Naive thymus-derived CD4-positive, alpha-beta T cell (primary cell): Measurements from ENCODE around the gene CFAP57. TPM values are rescaled to one million over a fixed set of nuclear protein-coding genes. Genes with fewer than 3 reads are reported as not detected.

Experiments
- ATAC-seq: fragments of 150-1000 bp; cut with Tn5 transposase; 2 replicates; pipeline ENCODE4 v1.10.0; 2021; ENCODE audit warnings: mild to moderate bottlenecking, moderate library complexity
- CTCF ChIA-PET: fragments of 350-600 bp; sonication (Branson Sonifier 250); formaldehyde crosslinking; loops from one replicate; lab custom pipeline; 2021; ENCODE audit warnings: antibody characterized with exemption; lab: Charles Lee
- POLR2A ChIA-PET: fragments of 350-600 bp; sonication (Branson Sonifier 250); formaldehyde crosslinking; loops from one replicate; lab custom pipeline; 2021; ENCODE audit warnings: antibody characterized with exemption, inconsistent platforms; lab: Charles Lee
- DNase-seq, 9 donors: peaks; one replicate each; pipeline versions ENCODE4 v3.0.0 to v3.0.0-alpha.2; 2020 to 2022; ENCODE audit warnings: mixed read lengths in 1 of 9
- H3K27ac ChIP-seq: one replicate; pipeline ENCODE4 v1.7.0; 2013; ENCODE audit warnings: mild to moderate bottlenecking, low read depth, low read length, moderate library complexity
- H3K27me3 ChIP-seq, 2 donors: one replicate each; pipeline ENCODE4 v1.7.0; 2013; ENCODE audit warnings: low read length in 2 of 2, mild to moderate bottlenecking in 2 of 2, moderate library complexity in 2 of 2; ENCODE audit not compliant: control insufficient read depth in 2 of 2, insufficient read depth in 2 of 2
- H3K36me3 ChIP-seq, 3 experiments: 1 replicate in 2 of 3; 2 replicates in 1 of 3; pipeline ENCODE4 v1.7.0; 2013; ENCODE audit warnings: low read length in 3 of 3, mild to moderate bottlenecking in 3 of 3, moderate library complexity in 1 of 3; ENCODE audit not compliant: insufficient read depth in 3 of 3, control insufficient read depth in 2 of 3
- H3K4me1 ChIP-seq, 2 donors: one replicate each; pipeline ENCODE4 v1.7.0; 2013; ENCODE audit warnings: low read length in 2 of 2, mild to moderate bottlenecking in 2 of 2, moderate library complexity in 1 of 2; ENCODE audit not compliant: control insufficient read depth in 2 of 2, insufficient read depth in 2 of 2
- H3K4me3 ChIP-seq: 2 replicates; pipeline ENCODE4 v1.7.0; 2013; ENCODE audit warnings: mild to moderate bottlenecking, low read length
- H3K9me3 ChIP-seq, 3 experiments: 1 replicate in 2 of 3; 2 replicates in 1 of 3; pipeline ENCODE4 v1.7.0; 2013; ENCODE audit warnings: low read length in 3 of 3; ENCODE audit not compliant: control insufficient read depth in 2 of 3
- H3K27ac Mint-ChIP-seq, 9 donors: one replicate each; pipeline ENCODE4 v1.8.0; 2020 to 2022; ENCODE audit warnings: mixed read lengths in 9 of 9, mild to moderate bottlenecking in 8 of 9, moderate library complexity in 5 of 9, inconsistent platforms in 2 of 9
- H3K27me3 Mint-ChIP-seq, 5 donors: one replicate each; pipeline ENCODE4 v1.8.0; 2021 to 2022; ENCODE audit warnings: mixed read lengths in 5 of 5, mild to moderate bottlenecking in 1 of 5
- H3K36me3 Mint-ChIP-seq, 5 donors: one replicate each; pipeline ENCODE4 v1.8.0; 2020 to 2022; ENCODE audit warnings: mixed read lengths in 5 of 5, mild to moderate bottlenecking in 3 of 5, inconsistent platforms in 1 of 5
- H3K4me1 Mint-ChIP-seq, 7 donors: one replicate each; pipeline ENCODE4 v1.8.0; 2020 to 2022; ENCODE audit warnings: mixed read lengths in 7 of 7, mild to moderate bottlenecking in 3 of 7, inconsistent platforms in 1 of 7
- H3K4me3 Mint-ChIP-seq, 10 donors: one replicate each; pipeline ENCODE4 v1.8.0; 2020 to 2022; ENCODE audit warnings: mild to moderate bottlenecking in 10 of 10, mixed read lengths in 10 of 10, moderate library complexity in 6 of 10, inconsistent platforms in 2 of 10
- H3K9me3 Mint-ChIP-seq, 11 donors: one replicate each; pipeline ENCODE4 v1.8.0; 2020 to 2022; ENCODE audit warnings: mixed read lengths in 11 of 11, mild to moderate bottlenecking in 4 of 11, inconsistent platforms in 1 of 11, moderate library complexity in 1 of 11
- intact Hi-C, 2 donors: fragments of 100-400 bp; cut with micrococcal nuclease; formaldehyde crosslinking; loops; one replicate each; pipeline ENCODE4 v1.15.1; 2023
- polyA plus RNA-seq, 2 donors: library from polyadenylated mRNA; unstranded; fragments of 300-500 nt; fragmentation: Illumina TruSeq; gene quantifications; one replicate each; pipeline ENCODE4 v1.2.3, GENCODE V29; 2021
- total RNA-seq, 6 experiments: library from RNA in 5 of 6; stranded (reverse) in 5 of 6; gene quantifications; 1 replicate in 5 of 6; 2 replicates in 1 of 6; pipeline ENCODE4 v1.2.3 and lab custom pipeline; 2021 to 2026

CFAP57 gene
- total and polyA plus RNA-seq, 7 experiments from 2014 or later: 0.07 TPM; not detected in 6

DNA sequence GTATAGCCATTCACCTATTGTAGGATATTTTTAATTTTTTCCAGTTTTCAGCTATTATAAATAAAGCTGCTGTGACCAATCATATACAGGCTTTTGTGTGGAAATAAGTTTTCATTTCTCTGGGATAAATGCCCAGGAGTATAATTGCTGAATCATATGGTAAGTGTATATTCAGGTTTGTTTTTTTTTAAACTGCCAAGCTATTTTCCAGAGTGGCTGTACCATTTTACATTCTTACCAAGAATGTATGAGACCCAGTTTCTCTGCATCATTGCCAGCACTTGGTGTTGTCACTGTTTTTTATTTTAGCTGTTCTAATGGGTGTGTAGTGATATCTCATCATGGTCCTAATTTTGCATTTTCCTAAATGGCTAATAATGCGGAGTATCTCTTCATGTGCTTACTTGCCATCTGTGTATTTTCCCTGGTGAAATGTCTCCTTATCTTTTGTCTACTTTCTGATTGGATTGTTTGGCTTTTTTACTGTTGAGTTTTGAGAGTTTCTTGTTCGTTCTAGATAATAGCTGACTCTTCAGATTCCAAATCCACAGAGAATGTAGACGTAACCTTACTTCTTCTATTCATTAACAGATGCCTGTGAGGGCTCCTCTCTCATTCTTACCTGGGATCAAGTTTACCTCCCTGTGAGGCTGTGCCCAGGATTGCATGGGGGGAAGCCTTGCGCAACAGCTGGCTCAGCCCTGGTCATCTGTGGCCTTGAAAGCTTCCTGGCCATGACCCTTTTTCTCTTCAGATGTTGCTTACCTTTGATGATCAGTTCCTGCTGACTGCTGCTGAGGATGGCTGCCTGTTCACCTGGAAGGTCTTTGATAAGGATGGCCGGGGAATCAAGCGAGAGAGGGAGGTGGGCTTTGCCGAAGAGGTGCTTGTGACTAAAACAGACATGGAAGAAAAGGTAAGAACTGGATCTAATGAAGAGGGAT is 42.6 kb downstream of the CFAP57 start:
- no peaks in the 10 kb centered on the region for H3K4me1 ChIP-seq
- Mint-ChIP-seq H3K9me3 (no peaks in the 10 kb centered on the region), H3K27me3 (peaks cover 0 to 18% (median 13%) of the 10 kb centered on the region in 5 donors), H3K36me3 (peaks cover 0 to 3% (median 0%) of the 10 kb centered on the region in 5 donors), H3K4me3 (no peak overlapping the region), H3K27ac (peak overlapping the region in 1 of 9 donors; percentile 7), H3K4me1 (no peaks in the 10 kb centered on the region)
- no peak for ATAC-seq
- no peak overlapping the region for H3K27ac ChIP-seq
- H3K36me3 ChIP-seq: no peaks in the 10 kb centered on the region
- no peaks in the 10 kb centered on the region for H3K27me3 ChIP-seq
- ChIA-PET CTCF (no interaction called here), POLR2A (no interaction called here)
- intact Hi-C loops: no loop called here
- H3K9me3 ChIP-seq: no peaks in the 10 kb centered on the region
- DNase-seq: no peak
- no peak overlapping the region for H3K4me3 ChIP-seq

DNA sequence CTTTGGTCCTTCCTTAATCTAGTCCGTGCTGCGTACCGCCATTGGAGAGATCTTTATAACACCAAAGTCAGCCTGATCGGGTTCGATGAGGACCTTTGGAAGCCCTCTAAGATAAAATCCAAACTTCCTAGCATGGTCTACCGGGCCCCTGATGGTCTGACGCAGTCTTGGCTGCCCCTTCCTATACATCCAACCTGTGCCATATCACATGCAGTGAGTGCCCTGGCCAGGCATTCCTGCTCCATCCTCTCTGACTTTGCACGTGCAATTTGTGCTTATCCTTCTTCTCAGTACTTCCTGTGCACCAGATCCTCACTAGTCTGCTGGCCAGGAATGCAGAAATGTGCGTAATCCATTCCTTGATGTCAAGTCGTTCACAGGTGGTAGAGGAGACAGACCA is 45.6 kb downstream of the CFAP57 start:
- H3K27me3 Mint-ChIP-seq: peaks cover 0 to 19% (median 15%) of the 10 kb centered on the region in 5 donors
- no peak overlapping the region for H3K4me3 Mint-ChIP-seq
- DNase-seq (no peak), ATAC-seq (no peak)
- H3K36me3 ChIP-seq: no peaks in the 10 kb centered on the region
- H3K27ac ChIP-seq: no peak overlapping the region
- H3K4me3 ChIP-seq: no peak overlapping the region
- no peaks in the 10 kb centered on the region for H3K9me3 ChIP-seq
- ChIA-PET POLR2A (no interaction called here), CTCF (no interaction called here)
- no peaks in the 10 kb centered on the region for H3K4me1 ChIP-seq
- H3K27me3 ChIP-seq: no peaks in the 10 kb centered on the region
- intact Hi-C loops: no loop called here
- peaks cover 0 to 9% (median 4%) of the 10 kb centered on the region in 7 donors for H3K4me1 Mint-ChIP-seq
- peaks cover 0 to 3% (median 0%) of the 10 kb centered on the region in 5 donors for H3K36me3 Mint-ChIP-seq
- H3K27ac Mint-ChIP-seq: no peak overlapping the region
- H3K9me3 Mint-ChIP-seq: no peaks in the 10 kb centered on the region

DNA sequence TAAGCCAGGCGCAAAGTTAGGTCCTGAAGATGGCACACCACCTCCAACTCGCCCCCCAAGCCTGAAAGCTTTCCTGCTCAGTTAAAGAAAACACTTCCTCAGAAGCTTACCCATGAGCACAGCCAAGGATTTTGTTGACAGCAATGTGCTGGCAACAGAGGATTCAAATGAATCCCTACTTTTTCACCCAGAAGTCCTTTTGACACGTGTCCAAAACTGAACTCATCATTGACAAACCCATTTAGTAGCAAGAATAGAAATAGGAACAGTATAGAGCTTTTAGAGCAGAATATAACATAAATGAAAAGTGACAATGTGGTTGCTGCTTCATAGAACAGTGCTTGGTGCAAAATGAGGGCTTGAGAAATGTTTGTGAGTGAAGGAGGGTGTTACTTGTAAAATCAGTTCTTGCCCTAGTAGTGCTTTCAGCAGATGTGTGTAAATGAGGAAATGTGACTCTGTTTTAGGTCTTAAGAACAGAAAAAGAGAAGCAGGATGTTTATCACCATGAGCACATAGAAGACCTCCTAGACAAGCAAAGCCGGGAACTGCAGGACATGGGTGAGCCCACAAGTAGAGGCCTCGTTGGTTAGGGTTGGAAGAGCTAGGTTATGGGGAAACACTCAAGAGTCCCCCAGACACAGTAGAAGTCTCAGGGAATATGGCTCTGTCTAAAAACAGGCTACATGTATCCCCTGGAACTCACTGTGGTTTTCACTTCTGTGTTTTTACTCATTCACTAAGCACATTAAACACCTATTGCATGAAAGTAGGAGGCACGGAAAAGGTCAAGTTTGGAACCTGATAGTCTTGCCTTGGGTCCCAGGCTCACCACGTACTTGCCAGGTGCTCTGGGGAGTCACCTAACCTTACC is 49.0 kb downstream of the CFAP57 start:
- peaks cover 0 to 1% (median 0%) of the 10 kb centered on the region in 11 donors for H3K9me3 Mint-ChIP-seq
- intact Hi-C loops: loop anchor here in 1 of 2 donors (10.0 kb wide), 1 partner anchor 714 kb away; the partner anchor contains the start of gene ARTN
- CTCF ChIA-PET: interaction anchor here (0.6 kb wide), 1 partner anchor 1606 kb away, joined by 7 read pairs; no protein-coding TSS in a partner anchor

DNA sequence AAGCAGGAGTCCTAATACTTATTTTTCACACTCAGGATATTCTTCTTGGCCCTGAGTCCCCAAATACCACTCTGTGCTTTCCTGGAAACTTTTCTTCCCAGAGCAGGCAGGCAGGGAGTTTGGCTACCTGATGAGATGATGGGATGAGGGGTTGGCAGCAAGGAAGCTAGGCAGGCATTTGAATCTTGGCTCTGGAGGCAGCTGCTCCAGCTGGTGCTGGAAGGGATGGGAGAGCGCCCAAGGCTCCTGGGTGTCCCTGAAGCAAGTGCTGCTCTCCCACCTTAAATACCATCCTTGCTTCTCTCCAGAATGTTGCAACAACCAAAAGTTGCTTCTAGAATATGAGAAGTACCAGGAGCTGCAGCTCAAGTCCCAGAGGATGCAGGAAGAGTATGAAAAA is 49.7 kb downstream of the CFAP57 start:
- Histone ChIP-seq H3K27ac (no peak overlapping the region), H3K27me3 (no peaks in the 10 kb centered on the region), H3K4me1 (no peaks in the 10 kb centered on the region), H3K9me3 (no peaks in the 10 kb centered on the region), H3K36me3 (no peaks in the 10 kb centered on the region), H3K4me3 (no peak overlapping the region)
- DNase-seq (no peak), ATAC-seq (no peak)
- H3K27ac Mint-ChIP-seq: peak overlapping the region in 2 of 9 donors; percentile 17 to 70
- peaks cover 0 to 13% (median 2%) of the 10 kb centered on the region in 5 donors for H3K27me3 Mint-ChIP-seq
- peaks cover 0 to 1% (median 0%) of the 10 kb centered on the region in 11 donors for H3K9me3 Mint-ChIP-seq
- ChIA-PET POLR2A (no interaction called here), CTCF (no interaction called here)
- no peak overlapping the region for H3K4me3 Mint-ChIP-seq
- no peaks in the 10 kb centered on the region for H3K36me3 Mint-ChIP-seq
- intact Hi-C loops: loop anchor here in 1 of 2 donors (10.0 kb wide), 1 partner anchor 713 kb away; the partner anchor contains the start of gene ARTN
- peaks cover 0 to 9% (median 4%) of the 10 kb centered on the region in 7 donors for H3K4me1 Mint-ChIP-seq

More for the DNA sequence above, 49.0 kb downstream of the CFAP57 start:
- no peak overlapping the region for H3K4me3 ChIP-seq
- no peaks in the 10 kb centered on the region for H3K4me1 ChIP-seq
- H3K9me3 ChIP-seq: no peaks in the 10 kb centered on the region
- no peak overlapping the region for H3K4me3 Mint-ChIP-seq
- peaks cover 0 to 10% (median 7%) of the 10 kb centered on the region in 5 donors for H3K27me3 Mint-ChIP-seq
- no peak overlapping the region for H3K27ac ChIP-seq
- no peaks in the 10 kb centered on the region for H3K27me3 ChIP-seq
- H3K27ac Mint-ChIP-seq: peak overlapping the region in 6 of 9 donors; percentile 0 to 70 (median 10)
- no peaks in the 10 kb centered on the region for H3K36me3 ChIP-seq
- POLR2A ChIA-PET: interaction anchor here (0.7 kb wide), 1 partner anchor 17 kb away, joined by 3 read pairs; no protein-coding TSS in a partner anchor
- ATAC-seq (peak; percentile 51), DNase-seq (no peak)
- peaks cover 0 to 3% (median 0%) of the 10 kb centered on the region in 5 donors for H3K36me3 Mint-ChIP-seq
- peaks cover 0 to 9% (median 4%) of the 10 kb centered on the region in 7 donors for H3K4me1 Mint-ChIP-seq

DNA sequence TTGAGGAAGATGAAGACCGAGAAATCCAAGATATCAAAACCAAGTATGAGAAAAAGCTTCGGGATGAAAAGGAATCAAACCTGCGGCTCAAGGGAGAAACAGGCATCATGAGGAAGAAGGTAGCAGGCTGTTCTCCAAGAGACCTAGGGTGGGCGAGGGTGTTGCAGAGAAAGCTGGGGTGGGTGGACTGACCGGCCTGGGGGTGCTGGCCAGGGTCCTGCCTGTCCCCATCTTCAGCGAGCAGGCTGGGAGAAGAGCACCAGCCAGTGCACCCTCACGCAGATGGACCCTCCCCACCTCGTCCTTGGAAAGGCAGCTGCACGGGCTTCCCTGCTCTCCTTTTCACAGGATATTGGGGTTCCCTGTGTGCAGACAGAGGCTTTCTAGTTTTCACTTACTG is 50.7 kb downstream of the CFAP57 start:
- Histone ChIP-seq H3K9me3 (no peaks in the 10 kb centered on the region), H3K4me1 (no peaks in the 10 kb centered on the region), H3K27ac (no peak overlapping the region), H3K27me3 (no peaks in the 10 kb centered on the region), H3K4me3 (no peak overlapping the region), H3K36me3 (no peaks in the 10 kb centered on the region)
- Mint-ChIP-seq H3K36me3 (no peaks in the 10 kb centered on the region), H3K27ac (no peak overlapping the region), H3K4me3 (no peak overlapping the region), H3K9me3 (peaks cover 0 to 1% (median 0%) of the 10 kb centered on the region in 11 donors), H3K27me3 (peaks cover 0 to 15% (median 0%) of the 10 kb centered on the region in 5 donors), H3K4me1 (peaks cover 0 to 10% (median 6%) of the 10 kb centered on the region in 7 donors)
- intact Hi-C loops: loop anchor here in 1 of 2 donors (10.0 kb wide), 1 partner anchor 712 kb away; the partner anchor contains the start of gene ARTN
- DNase-seq (no peak), ATAC-seq (no peak)
- CTCF ChIA-PET: interaction anchor here (3.1 kb wide), 1 partner anchor 192 kb away, joined by 16 read pairs; no protein-coding TSS in a partner anchor
- POLR2A ChIA-PET: no interaction called here

DNA sequence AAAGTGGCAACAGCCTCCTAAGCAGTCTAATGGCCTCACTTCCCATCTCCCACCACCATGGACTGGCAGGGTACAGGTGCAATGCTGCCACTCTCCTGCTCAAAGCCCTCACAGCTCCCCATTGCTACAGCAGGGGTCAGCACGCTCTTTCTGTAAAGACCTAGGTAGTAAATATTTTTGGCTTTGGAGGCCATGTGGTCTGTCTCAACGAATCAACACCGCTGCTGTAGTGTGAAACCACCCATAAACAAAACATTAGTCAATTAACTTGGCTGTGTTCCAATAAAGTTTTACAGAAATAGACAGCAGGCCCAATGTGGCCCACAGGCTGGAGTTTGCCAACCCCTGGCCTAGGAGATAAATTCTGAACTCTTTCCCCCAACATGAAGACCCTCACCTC is 53.0 kb downstream of the CFAP57 start:
- Mint-ChIP-seq H3K4me1 (peaks cover 0 to 10% (median 6%) of the 10 kb centered on the region in 7 donors), H3K4me3 (no peak overlapping the region), H3K27ac (peak overlapping the region in 1 of 9 donors; percentile 71), H3K27me3 (peaks cover 0 to 17% (median 0%) of the 10 kb centered on the region in 5 donors), H3K36me3 (no peaks in the 10 kb centered on the region), H3K9me3 (peaks cover 0 to 1% (median 0%) of the 10 kb centered on the region in 11 donors)
- no peak overlapping the region for H3K27ac ChIP-seq
- H3K36me3 ChIP-seq: no peaks in the 10 kb centered on the region
- H3K9me3 ChIP-seq: no peaks in the 10 kb centered on the region
- ChIA-PET CTCF (interaction anchor here (0.5 to 3.1 kb wide), 4 partner anchors 143 to 397 kb away, joined by 3 to 16 read pairs (median 4); partner anchors contain the start of gene ELOVL1), POLR2A (no interaction called here)
- no peak for ATAC-seq
- no peak overlapping the region for H3K4me3 ChIP-seq
- intact Hi-C loops: loop anchor here (5.0 to 10.0 kb wide), 3 partner anchors 307 to 710 kb away; partner anchors contain the start of genes ARTN (in 1 of the 2) and PTPRF (in 1 of the 2)
- DNase-seq: no peak
- H3K27me3 ChIP-seq: no peaks in the 10 kb centered on the region
- no peaks in the 10 kb centered on the region for H3K4me1 ChIP-seq
